Liver (tissue), 3 donors: ENCODE results near the gene MAEL.

Experiments used
- EGR1 ChIP-seq, 2 donors: IDR thresholded peaks; 2 replicates each; pipeline ENCODE4 v1.6.1; 2016 to 2018; ENCODE audit warnings: antibody characterized with exemption in 2 of 2, low read depth in 2 of 2
- FOXA1 ChIP-seq: IDR thresholded peaks from 2 replicates; pipeline ENCODE4 v1.6.1; 2016; ENCODE audit warnings: antibody characterized with exemption
- HNF4G ChIP-seq: IDR thresholded peaks from 2 replicates; pipeline ENCODE4 v1.6.1; 2016; ENCODE audit warnings: antibody characterized with exemption
- JUND ChIP-seq, 2 donors: IDR thresholded peaks; 2 replicates each; pipeline ENCODE4 v1.6.1; 2016; ENCODE audit warnings: antibody characterized with exemption in 2 of 2
- RAD21 ChIP-seq, 2 donors: IDR thresholded peaks; 2 replicates each; pipeline ENCODE4 v1.6.1; 2016; ENCODE audit warnings: antibody characterized with exemption in 2 of 2, mild to moderate bottlenecking in 2 of 2
- RXRA ChIP-seq, 2 donors: IDR thresholded peaks; 2 replicates each; pipeline ENCODE4 v1.6.1; 2017 to 2018; ENCODE audit warnings: antibody characterized with exemption in 2 of 2, mild to moderate bottlenecking in 1 of 2
- SP1 ChIP-seq: IDR thresholded peaks from 2 replicates; pipeline ENCODE4 v1.6.1; 2018; ENCODE audit warnings: antibody characterized with exemption, mild to moderate bottlenecking
- TAF1 ChIP-seq: conservative IDR thresholded peaks from 2 replicates; pipeline ENCODE4 v1.6.1; 2016; ENCODE audit warnings: antibody characterized with exemption, mild to moderate bottlenecking
- YY1 ChIP-seq: IDR thresholded peaks from 2 replicates; pipeline ENCODE4 v1.6.1; 2016; ENCODE audit warnings: antibody characterized with exemption, mild to moderate bottlenecking
- TF ChIP-seq, protein P1 (sequence below): fragments of 150-350 bp; IDR thresholded peaks from 2 replicates; pipeline ENCODE4 v1.5.1; 2017; ENCODE audit warnings: improper control_type of control experiment, low read depth, low read length; ENCODE audit not compliant: missing input control
- TF ChIP-seq, protein P2 (sequence below): IDR thresholded peaks from 2 replicates; pipeline ENCODE4 v1.6.1; 2016; ENCODE audit warnings: antibody characterized with exemption
- TF ChIP-seq, protein P3 (sequence below): IDR thresholded peaks from 2 replicates; pipeline ENCODE4 v1.6.1; 2016; ENCODE audit warnings: antibody characterized with exemption, mild to moderate bottlenecking
- TF ChIP-seq, protein P4 (sequence below): IDR thresholded peaks from 2 replicates; pipeline ENCODE4 v1.6.1; 2016; ENCODE audit warnings: antibody characterized with exemption
- donor health status: healthy.
- donor health status: healthy.

DNA sequence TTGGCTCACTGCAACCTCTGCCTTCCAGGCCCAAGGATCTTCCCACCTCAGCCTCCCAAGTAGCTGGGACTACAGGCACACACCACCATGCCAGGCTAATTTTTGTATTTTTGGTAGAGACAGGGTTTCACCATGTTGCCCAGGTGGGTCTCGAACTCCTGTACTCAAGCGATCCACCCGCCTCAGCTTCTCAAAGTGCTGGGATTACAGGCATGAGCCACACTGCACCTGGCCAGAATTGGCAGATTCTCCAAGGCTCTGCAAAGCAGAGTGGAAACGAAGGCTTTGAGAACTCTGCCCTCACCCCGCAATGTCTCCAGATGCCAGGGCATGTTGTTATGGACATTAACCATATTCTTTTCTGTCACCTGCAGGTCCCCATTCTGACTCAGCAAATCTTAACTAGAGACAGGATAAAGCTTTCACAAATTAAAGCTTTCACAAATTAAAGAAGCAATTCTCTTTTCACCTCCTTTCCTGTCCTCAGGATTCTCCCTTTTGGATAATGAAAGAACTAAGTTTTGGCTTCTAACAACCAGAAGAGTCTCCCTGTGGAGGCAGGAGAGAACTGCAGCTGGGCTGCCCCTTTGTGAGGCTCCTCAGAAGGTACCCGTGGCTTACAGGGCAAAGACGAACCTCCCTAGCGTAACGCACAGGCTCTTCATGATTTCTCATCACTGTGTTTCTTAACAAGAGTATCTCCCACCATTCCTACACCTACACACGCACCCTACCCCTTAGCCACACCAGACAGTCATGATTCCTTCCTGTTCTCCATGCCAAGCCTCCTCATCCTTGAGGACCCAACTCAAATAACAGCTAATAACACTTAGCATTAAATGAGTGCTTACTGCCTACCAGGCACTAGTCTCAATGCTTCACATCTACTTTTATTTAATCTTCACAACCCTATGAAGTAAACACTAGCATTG, 71.3 kb downstream of the MAEL start:
- TF ChIP-seq, protein P1, sequence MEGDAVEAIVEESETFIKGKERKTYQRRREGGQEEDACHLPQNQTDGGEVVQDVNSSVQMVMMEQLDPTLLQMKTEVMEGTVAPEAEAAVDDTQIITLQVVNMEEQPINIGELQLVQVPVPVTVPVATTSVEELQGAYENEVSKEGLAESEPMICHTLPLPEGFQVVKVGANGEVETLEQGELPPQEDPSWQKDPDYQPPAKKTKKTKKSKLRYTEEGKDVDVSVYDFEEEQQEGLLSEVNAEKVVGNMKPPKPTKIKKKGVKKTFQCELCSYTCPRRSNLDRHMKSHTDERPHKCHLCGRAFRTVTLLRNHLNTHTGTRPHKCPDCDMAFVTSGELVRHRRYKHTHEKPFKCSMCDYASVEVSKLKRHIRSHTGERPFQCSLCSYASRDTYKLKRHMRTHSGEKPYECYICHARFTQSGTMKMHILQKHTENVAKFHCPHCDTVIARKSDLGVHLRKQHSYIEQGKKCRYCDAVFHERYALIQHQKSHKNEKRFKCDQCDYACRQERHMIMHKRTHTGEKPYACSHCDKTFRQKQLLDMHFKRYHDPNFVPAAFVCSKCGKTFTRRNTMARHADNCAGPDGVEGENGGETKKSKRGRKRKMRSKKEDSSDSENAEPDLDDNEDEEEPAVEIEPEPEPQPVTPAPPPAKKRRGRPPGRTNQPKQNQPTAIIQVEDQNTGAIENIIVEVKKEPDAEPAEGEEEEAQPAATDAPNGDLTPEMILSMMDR: no peak
- TF ChIP-seq HNF4G: no peak
- no peak for TF ChIP-seq EGR1 (IDR thresholded peaks at IDR 0.05; ENCODE audit: low read depth in 2 of 2)
- TF ChIP-seq, protein P2, sequence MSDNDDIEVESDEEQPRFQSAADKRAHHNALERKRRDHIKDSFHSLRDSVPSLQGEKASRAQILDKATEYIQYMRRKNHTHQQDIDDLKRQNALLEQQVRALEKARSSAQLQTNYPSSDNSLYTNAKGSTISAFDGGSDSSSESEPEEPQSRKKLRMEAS: no peak
- no peak for TF ChIP-seq FOXA1
- TF ChIP-seq, protein P3, sequence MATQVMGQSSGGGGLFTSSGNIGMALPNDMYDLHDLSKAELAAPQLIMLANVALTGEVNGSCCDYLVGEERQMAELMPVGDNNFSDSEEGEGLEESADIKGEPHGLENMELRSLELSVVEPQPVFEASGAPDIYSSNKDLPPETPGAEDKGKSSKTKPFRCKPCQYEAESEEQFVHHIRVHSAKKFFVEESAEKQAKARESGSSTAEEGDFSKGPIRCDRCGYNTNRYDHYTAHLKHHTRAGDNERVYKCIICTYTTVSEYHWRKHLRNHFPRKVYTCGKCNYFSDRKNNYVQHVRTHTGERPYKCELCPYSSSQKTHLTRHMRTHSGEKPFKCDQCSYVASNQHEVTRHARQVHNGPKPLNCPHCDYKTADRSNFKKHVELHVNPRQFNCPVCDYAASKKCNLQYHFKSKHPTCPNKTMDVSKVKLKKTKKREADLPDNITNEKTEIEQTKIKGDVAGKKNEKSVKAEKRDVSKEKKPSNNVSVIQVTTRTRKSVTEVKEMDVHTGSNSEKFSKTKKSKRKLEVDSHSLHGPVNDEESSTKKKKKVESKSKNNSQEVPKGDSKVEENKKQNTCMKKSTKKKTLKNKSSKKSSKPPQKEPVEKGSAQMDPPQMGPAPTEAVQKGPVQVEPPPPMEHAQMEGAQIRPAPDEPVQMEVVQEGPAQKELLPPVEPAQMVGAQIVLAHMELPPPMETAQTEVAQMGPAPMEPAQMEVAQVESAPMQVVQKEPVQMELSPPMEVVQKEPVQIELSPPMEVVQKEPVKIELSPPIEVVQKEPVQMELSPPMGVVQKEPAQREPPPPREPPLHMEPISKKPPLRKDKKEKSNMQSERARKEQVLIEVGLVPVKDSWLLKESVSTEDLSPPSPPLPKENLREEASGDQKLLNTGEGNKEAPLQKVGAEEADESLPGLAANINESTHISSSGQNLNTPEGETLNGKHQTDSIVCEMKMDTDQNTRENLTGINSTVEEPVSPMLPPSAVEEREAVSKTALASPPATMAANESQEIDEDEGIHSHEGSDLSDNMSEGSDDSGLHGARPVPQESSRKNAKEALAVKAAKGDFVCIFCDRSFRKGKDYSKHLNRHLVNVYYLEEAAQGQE: no peak
- TF ChIP-seq, protein P4, sequence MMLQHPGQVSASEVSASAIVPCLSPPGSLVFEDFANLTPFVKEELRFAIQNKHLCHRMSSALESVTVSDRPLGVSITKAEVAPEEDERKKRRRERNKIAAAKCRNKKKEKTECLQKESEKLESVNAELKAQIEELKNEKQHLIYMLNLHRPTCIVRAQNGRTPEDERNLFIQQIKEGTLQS: no peak
- no peak for TF ChIP-seq RAD21 (IDR thresholded peaks at IDR 0.05)
- no peak for TF ChIP-seq JUND (IDR thresholded peaks at IDR 0.05)
- TF ChIP-seq TAF1: no peak
- no peak for TF ChIP-seq SP1
- no peak for TF ChIP-seq RXRA (IDR thresholded peaks at IDR 0.05)
- no peak for TF ChIP-seq YY1
